Fibroblast of pulmonary artery (primary cell): Measurements from ENCODE around the gene FIGLA.

Experiments used
- DNase-seq: peaks from one replicate; pipeline ENCODE4 v3.0.0-alpha.2; 2010; ENCODE audit warnings: low read depth
- H3K4me3 ChIP-seq: replicated peaks from 2 replicates; pipeline ENCODE4 v1.5.1; 2011; ENCODE audit warnings: low read depth, mild to moderate bottlenecking, control low read depth, low read length, moderate library complexity
- CTCF ChIP-seq: IDR thresholded peaks from 2 replicates; pipeline ENCODE4 v1.5.1; 2011; ENCODE audit warnings: mild to moderate bottlenecking, control low read depth, low read length, inconsistent platforms; ENCODE audit errors: missing control alignments

FIGLA gene

GRCh38 chr2:70729647-70730046 lies 60.8 kb downstream of the FIGLA start:
- no peak overlapping the region for H3K4me3 ChIP-seq
- TF ChIP-seq CTCF: no peak
- no peak for DNase-seq

- H3K4me3 ChIP-seq: no peak overlapping the region
Measured at GRCh38 chr2:70728128-70728527, 62.3 kb downstream of the FIGLA start.

More at GRCh38 chr2:70728128-70728527, 62.3 kb downstream of the FIGLA start:
- DNase-seq: no peak
- no peak for TF ChIP-seq CTCF
